ENCODE results near the gene ADAMTS3.

The ADAMTS3 gene

DNA sequence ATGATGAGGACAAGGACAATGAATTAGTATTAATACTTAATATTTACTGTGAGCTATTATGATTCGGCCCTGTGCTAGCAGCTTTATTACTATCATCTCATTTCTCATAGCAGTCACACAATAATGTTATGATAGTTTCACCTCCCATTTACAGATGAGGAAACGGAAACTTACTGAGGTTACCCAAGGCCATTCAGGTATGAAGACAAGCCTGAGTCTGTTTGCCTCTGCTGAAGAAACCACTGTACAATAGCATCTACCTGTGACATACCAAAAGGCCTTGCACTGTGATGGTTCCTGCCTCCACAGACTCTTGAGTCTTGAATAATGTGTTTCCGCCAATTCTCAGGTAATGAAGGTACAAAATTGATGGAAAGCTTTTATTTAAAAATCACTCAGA, 288.8 kb downstream of the ADAMTS3 start:
- DNase-seq = no peak
- in situ Hi-C loops (cut with HindIII; ENCODE audit: low pct_ligation_motif_present, low pct_unique_long_range_greater_than_20kb, low sequenced_read_pairs) = no loop called here

DNA sequence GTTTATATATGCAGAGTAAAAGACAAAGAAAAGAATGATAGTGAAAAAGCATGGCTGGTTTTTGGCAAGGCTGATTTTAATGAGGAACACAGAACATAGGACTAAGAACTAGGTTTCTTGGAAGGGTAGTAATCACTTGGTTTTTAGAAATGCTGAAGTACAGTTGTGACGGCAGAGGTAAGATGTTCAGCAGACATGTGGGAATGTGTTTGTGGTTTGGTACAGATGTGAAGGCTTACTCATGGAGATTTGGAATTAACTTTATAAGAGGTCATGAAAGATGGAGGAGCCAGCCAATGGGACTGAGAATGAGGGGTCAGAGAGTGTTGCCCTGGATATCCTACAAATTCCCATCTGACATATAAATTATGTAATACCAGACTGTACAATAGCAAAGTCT, 293.6 kb downstream of the ADAMTS3 start:
- in situ Hi-C loops (cut with HindIII; ENCODE audit: low pct_ligation_motif_present, low pct_unique_long_range_greater_than_20kb, low sequenced_read_pairs) = no loop called here
- no peak for DNase-seq

DNA sequence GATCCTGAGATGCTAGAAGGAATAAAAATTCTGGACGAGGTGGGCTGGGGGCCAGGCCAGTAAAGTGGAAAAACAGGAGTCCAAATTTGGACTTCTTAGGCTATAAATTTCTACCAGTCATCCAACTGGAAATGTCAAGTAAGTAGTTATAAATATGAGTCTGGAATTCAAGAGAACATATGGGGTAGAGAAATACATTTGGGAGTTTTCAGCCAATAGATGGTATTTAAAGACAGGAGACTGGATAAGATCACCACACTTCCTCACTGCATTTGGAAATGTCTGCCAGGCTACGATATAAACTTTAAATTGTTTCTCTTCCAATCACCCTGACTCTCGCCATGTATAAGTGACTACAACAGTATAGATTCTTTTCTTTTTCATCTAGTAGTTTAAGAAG, 294.8 kb downstream of the ADAMTS3 start:
- no peak for DNase-seq
- in situ Hi-C loops (cut with HindIII; ENCODE audit: low pct_ligation_motif_present, low pct_unique_long_range_greater_than_20kb, low sequenced_read_pairs) = no loop called here

DNA sequence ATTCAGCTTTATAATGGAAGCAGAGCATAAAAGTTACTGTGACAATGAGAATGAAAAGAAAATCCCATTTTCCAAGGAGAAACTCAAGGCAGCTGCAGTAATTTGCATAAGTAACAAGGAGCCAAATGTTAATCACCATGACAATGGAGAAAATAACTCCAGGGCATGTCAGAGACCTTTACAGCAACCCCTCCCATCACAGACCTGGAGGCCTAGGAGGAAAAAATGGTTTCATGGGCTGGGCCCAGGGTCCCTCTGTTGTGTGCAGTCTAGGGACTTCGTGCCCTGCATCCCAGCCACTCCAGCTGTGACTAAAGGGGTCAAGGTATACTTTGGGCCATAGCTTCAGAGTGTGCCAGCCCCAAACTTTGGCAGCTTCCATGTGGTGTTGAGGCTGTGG, 313.8 kb downstream of the ADAMTS3 start:
- in situ Hi-C loops (cut with HindIII; ENCODE audit: low pct_ligation_motif_present, low pct_unique_long_range_greater_than_20kb, low sequenced_read_pairs) = no loop called here
- no peak for DNase-seq

DNA sequence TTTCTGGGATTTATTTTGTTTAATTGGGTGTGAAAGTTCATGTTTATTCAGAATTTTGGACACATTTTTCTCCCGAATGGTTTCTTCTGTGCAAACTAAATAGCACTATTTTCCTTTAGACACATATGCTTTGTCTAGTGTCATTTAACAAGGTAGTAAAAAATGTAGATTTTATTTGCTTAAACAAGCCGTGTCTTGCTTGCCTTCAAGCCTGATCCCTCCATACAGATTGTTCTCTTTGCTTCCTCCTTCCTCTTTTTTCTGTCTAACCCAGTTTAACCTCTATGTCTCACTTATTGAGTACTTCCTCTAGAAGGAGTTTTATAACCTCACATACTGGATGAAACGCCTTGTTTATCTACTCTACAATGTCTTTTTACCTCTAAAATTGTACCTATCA, 325.4 kb downstream of the ADAMTS3 start:
- no peak for DNase-seq
- in situ Hi-C loops (cut with HindIII; ENCODE audit: low pct_ligation_motif_present, low pct_unique_long_range_greater_than_20kb, low sequenced_read_pairs) = no loop called here

DNA sequence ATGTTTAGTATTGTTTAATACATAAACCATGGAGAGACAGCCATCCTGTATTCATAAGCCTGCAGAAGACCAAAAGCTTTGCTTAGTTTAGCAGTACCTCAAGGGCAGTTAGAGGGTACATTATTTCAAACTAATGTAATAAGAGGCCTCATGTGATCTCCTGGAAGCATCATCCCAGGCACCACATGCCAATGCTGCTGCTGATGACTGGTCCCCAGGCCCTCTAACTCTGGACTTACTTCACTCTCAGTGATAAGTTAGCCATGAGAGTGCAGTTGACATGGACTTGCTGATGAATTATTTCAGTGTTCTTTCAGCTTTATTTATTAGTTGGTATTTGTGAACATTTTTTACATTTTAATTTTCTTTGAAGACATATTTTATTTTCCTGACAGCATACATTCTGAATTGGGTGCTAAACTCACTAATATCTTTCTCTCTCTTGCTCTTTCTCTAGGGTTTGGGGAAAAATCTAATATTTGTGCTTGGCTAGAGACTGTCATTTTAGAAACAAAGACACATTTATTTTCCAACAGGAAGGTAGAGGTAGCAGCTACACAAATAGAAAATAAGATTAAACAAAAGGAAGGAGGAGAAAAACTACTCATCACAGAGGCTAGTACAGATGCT, 329.4 kb downstream of the ADAMTS3 start:
- no peak for DNase-seq
- in situ Hi-C loops (cut with HindIII; ENCODE audit: low pct_ligation_motif_present, low pct_unique_long_range_greater_than_20kb, low sequenced_read_pairs) = no loop called here

Measured in ACHN (cell line).